NT2/D1 (cell line): ENCODE measurements around the gene FSD1.
"Not testable (repeated sequence)": the region's sequence is repeated elsewhere in the genome, so short reads cannot be mapped to it uniquely, and the experiment has no call there.

Source experiments
- DNase-seq: peaks from one replicate; pipeline ENCODE4 v3.0.0-alpha.2; 2011; ENCODE audit warnings: low read depth, low spot score
- H3K27me3 ChIP-seq: 2 replicates; pipeline ENCODE4 v1.6.0; 2011; ENCODE audit warnings: mild to moderate bottlenecking; ENCODE audit not compliant: insufficient read length, insufficient read depth
- H3K36me3 ChIP-seq: 2 replicates; pipeline ENCODE4 v1.6.1; 2011; ENCODE audit warnings: mild to moderate bottlenecking, low read length, mixed read lengths; ENCODE audit not compliant: insufficient read depth, insufficient read length
- H3K4me1 ChIP-seq: 2 replicates; pipeline ENCODE4 v1.5.1; 2011; ENCODE audit not compliant: insufficient read depth, insufficient read length
- H3K4me3 ChIP-seq: 2 replicates; pipeline ENCODE4 v1.5.1; 2011; ENCODE audit warnings: low read depth; ENCODE audit not compliant: insufficient read length
- H3K9ac ChIP-seq: 2 replicates; pipeline ENCODE4 v1.6.0; 2011; ENCODE audit warnings: low read depth; ENCODE audit not compliant: insufficient read length
- H3K9me3 ChIP-seq: 2 replicates; pipeline ENCODE4 v1.5.1; 2011; ENCODE audit warnings: mild to moderate bottlenecking, low read length; ENCODE audit not compliant: insufficient read depth
- SUZ12 ChIP-seq: IDR thresholded peaks from 2 replicates; pipeline ENCODE4 v1.6.1; 2011; ENCODE audit not compliant: insufficient read length, insufficient read depth; ENCODE audit errors: extremely low read depth
- YY1 ChIP-seq: IDR thresholded peaks from 2 replicates; pipeline ENCODE4 v1.6.1; 2011; ENCODE audit not compliant: insufficient read length, insufficient read depth
- ZNF274 ChIP-seq: IDR thresholded peaks from 2 replicates; pipeline ENCODE4 v1.6.1; 2011; ENCODE audit warnings: mild to moderate bottlenecking, low read depth, low read length

Gene FSD1

GRCh38 chr19:4342314-4342614 lies 37.9 kb downstream of the FSD1 start:
- no peaks in the 10 kb centered on the region for H3K9me3 ChIP-seq
- H3K27me3 ChIP-seq, result peaks cover 42% of the 10 kb centered on the region
- H3K4me1 ChIP-seq, result peaks cover 14% of the 10 kb centered on the region
- DNase-seq, result no peak
- H3K9ac ChIP-seq, result peak overlapping the region; percentile 94
- peaks cover 11% of the 10 kb centered on the region for H3K36me3 ChIP-seq
- TF ChIP-seq YY1, result no peak
- TF ChIP-seq ZNF274, result no peak
- no peak for TF ChIP-seq SUZ12
- H3K4me3 ChIP-seq, result peak overlapping the region; percentile 63

- Histone ChIP-seq H3K9ac (peak overlapping the region; percentile 94), H3K4me3 (peak overlapping the region; percentile 63), H3K4me1 (peaks cover 14% of the 10 kb centered on the region), H3K36me3 (peaks cover 11% of the 10 kb centered on the region), H3K27me3 (peaks cover 40% of the 10 kb centered on the region), H3K9me3 (no peaks in the 10 kb centered on the region)
- DNase-seq, result peak; percentile 99
- TF ChIP-seq SUZ12 (no peak), ZNF274 (no peak), YY1 (no peak)
Observed at GRCh38 chr19:4342615-4343369, 38.4 kb downstream of the FSD1 start.

- peak within 1 kb of the TSS; percentile 63 for H3K4me3 ChIP-seq
- no peak for TF ChIP-seq SUZ12
- TF ChIP-seq YY1, result no peak
- no peak for TF ChIP-seq ZNF274
- peaks cover 31% of the 10 kb centered on the region for H3K27me3 ChIP-seq
- DNase-seq, result peak; percentile 71
- peaks cover 9% of the 10 kb centered on the region for H3K4me1 ChIP-seq
- H3K36me3 ChIP-seq, result peaks cover 11% of the 10 kb centered on the region
- H3K9ac ChIP-seq, result peak within 1 kb of the TSS; percentile 94
- no peaks in the 10 kb centered on the region for H3K9me3 ChIP-seq
Observed at GRCh38 chr19:4343370-4344307, 39.2 kb downstream of the FSD1 start, which contains the start of gene MPND. Gene MPND, plus strand, starts transcription at chr19:4343562. Its CDS starts 32 bp downstream, at chr19:4343594.

- Histone ChIP-seq H3K4me3 (no peak overlapping the region), H3K27me3 (peaks cover 16% of the 10 kb centered on the region), H3K36me3 (peaks cover 26% of the 10 kb centered on the region), H3K9me3 (no peaks in the 10 kb centered on the region), H3K9ac (no peak overlapping the region), H3K4me1 (peaks cover 7% of the 10 kb centered on the region)
- no peak for TF ChIP-seq SUZ12
- no peak for TF ChIP-seq YY1
- TF ChIP-seq ZNF274, result no peak
- no peak for DNase-seq
Observed at GRCh38 chr19:4345342-4346019, 41.1 kb downstream of the FSD1 start.

GRCh38 chr19:4346020-4346383 lies 41.6 kb downstream of the FSD1 start:
- Histone ChIP-seq H3K36me3 (peaks cover 27% of the 10 kb centered on the region), H3K4me1 (peaks cover 7% of the 10 kb centered on the region), H3K4me3 (no peak overlapping the region), H3K9me3 (no peaks in the 10 kb centered on the region), H3K27me3 (peaks cover 11% of the 10 kb centered on the region), H3K9ac (no peak overlapping the region)
- TF ChIP-seq ZNF274 (no peak), YY1 (no peak), SUZ12 (no peak)
- DNase-seq, result no peak

GRCh38 chr19:4347521-4347920 lies 43.1 kb downstream of the FSD1 start:
- DNase-seq, result no peak

GRCh38 chr19:4349225-4349624 lies 44.8 kb downstream of the FSD1 start:
- H3K36me3 ChIP-seq, result peaks cover 34% of the 10 kb centered on the region
- not testable (repeated sequence) for H3K27me3 ChIP-seq, DNase-seq, H3K4me3 ChIP-seq, H3K9me3 ChIP-seq, H3K9ac ChIP-seq, H3K4me1 ChIP-seq

More at GRCh38 chr19:4347521-4347920, 43.1 kb downstream of the FSD1 start:
- H3K27me3 ChIP-seq, result peaks cover 7% of the 10 kb centered on the region
- H3K9me3 ChIP-seq, result no peaks in the 10 kb centered on the region
- no peak overlapping the region for H3K9ac ChIP-seq
- no peak overlapping the region for H3K4me3 ChIP-seq
- TF ChIP-seq SUZ12 (no peak), ZNF274 (no peak), YY1 (no peak)
- peaks cover 7% of the 10 kb centered on the region for H3K4me1 ChIP-seq
- H3K36me3 ChIP-seq, result peaks cover 27% of the 10 kb centered on the region
